Naive thymus-derived CD4-positive, alpha-beta T cell (primary cell): ENCODE measurements around the gene FTCDNL1. TPM values are rescaled to one million over a fixed set of nuclear protein-coding genes. Genes with fewer than 3 reads are reported as not detected.
A peak's percentile ranks its signal among the peaks of the same experiment; 100 is the strongest.

ENCODE experiments used
- ATAC-seq: fragments of 150-1000 bp; cut with Tn5 transposase; 2 replicates; pipeline ENCODE4 v1.10.0; 2021; ENCODE audit warnings: mild to moderate bottlenecking, moderate library complexity
- CTCF ChIA-PET: fragments of 350-600 bp; sonication (Branson Sonifier 250); formaldehyde crosslinking; loops from one replicate; lab custom pipeline; 2021; ENCODE audit warnings: antibody characterized with exemption; lab: Charles Lee
- POLR2A ChIA-PET: fragments of 350-600 bp; sonication (Branson Sonifier 250); formaldehyde crosslinking; loops from one replicate; lab custom pipeline; 2021; ENCODE audit warnings: antibody characterized with exemption, inconsistent platforms; lab: Charles Lee
- DNase-seq, 9 donors: peaks; one replicate each; pipeline versions ENCODE4 v3.0.0 to v3.0.0-alpha.2; 2020 to 2022; ENCODE audit warnings: mixed read lengths in 1 of 9
- H3K27ac ChIP-seq: one replicate; pipeline ENCODE4 v1.7.0; 2013; ENCODE audit warnings: mild to moderate bottlenecking, low read depth, low read length, moderate library complexity
- H3K27me3 ChIP-seq, 2 donors: one replicate each; pipeline ENCODE4 v1.7.0; 2013; ENCODE audit warnings: low read length in 2 of 2, mild to moderate bottlenecking in 2 of 2, moderate library complexity in 2 of 2; ENCODE audit not compliant: control insufficient read depth in 2 of 2, insufficient read depth in 2 of 2
- H3K36me3 ChIP-seq, 3 experiments: 1 replicate in 2 of 3; 2 replicates in 1 of 3; pipeline ENCODE4 v1.7.0; 2013; ENCODE audit warnings: low read length in 3 of 3, mild to moderate bottlenecking in 3 of 3, moderate library complexity in 1 of 3; ENCODE audit not compliant: insufficient read depth in 3 of 3, control insufficient read depth in 2 of 3
- H3K4me1 ChIP-seq, 2 donors: one replicate each; pipeline ENCODE4 v1.7.0; 2013; ENCODE audit warnings: low read length in 2 of 2, mild to moderate bottlenecking in 2 of 2, moderate library complexity in 1 of 2; ENCODE audit not compliant: control insufficient read depth in 2 of 2, insufficient read depth in 2 of 2
- H3K4me3 ChIP-seq: 2 replicates; pipeline ENCODE4 v1.7.0; 2013; ENCODE audit warnings: mild to moderate bottlenecking, low read length
- H3K9me3 ChIP-seq, 3 experiments: 1 replicate in 2 of 3; 2 replicates in 1 of 3; pipeline ENCODE4 v1.7.0; 2013; ENCODE audit warnings: low read length in 3 of 3; ENCODE audit not compliant: control insufficient read depth in 2 of 3
- H3K27ac Mint-ChIP-seq, 9 donors: one replicate each; pipeline ENCODE4 v1.8.0; 2020 to 2022; ENCODE audit warnings: mixed read lengths in 9 of 9, mild to moderate bottlenecking in 8 of 9, moderate library complexity in 5 of 9, inconsistent platforms in 2 of 9
- H3K27me3 Mint-ChIP-seq, 5 donors: one replicate each; pipeline ENCODE4 v1.8.0; 2021 to 2022; ENCODE audit warnings: mixed read lengths in 5 of 5, mild to moderate bottlenecking in 1 of 5
- H3K36me3 Mint-ChIP-seq, 5 donors: one replicate each; pipeline ENCODE4 v1.8.0; 2020 to 2022; ENCODE audit warnings: mixed read lengths in 5 of 5, mild to moderate bottlenecking in 3 of 5, inconsistent platforms in 1 of 5
- H3K4me1 Mint-ChIP-seq, 7 donors: one replicate each; pipeline ENCODE4 v1.8.0; 2020 to 2022; ENCODE audit warnings: mixed read lengths in 7 of 7, mild to moderate bottlenecking in 3 of 7, inconsistent platforms in 1 of 7
- H3K4me3 Mint-ChIP-seq, 10 donors: one replicate each; pipeline ENCODE4 v1.8.0; 2020 to 2022; ENCODE audit warnings: mild to moderate bottlenecking in 10 of 10, mixed read lengths in 10 of 10, moderate library complexity in 6 of 10, inconsistent platforms in 2 of 10
- H3K9me3 Mint-ChIP-seq, 11 donors: one replicate each; pipeline ENCODE4 v1.8.0; 2020 to 2022; ENCODE audit warnings: mixed read lengths in 11 of 11, mild to moderate bottlenecking in 4 of 11, inconsistent platforms in 1 of 11, moderate library complexity in 1 of 11
- intact Hi-C, 2 donors: fragments of 100-400 bp; cut with micrococcal nuclease; formaldehyde crosslinking; loops; one replicate each; pipeline ENCODE4 v1.15.1; 2023
- polyA plus RNA-seq, 2 donors: library from polyadenylated mRNA; unstranded; fragments of 300-500 nt; fragmentation: Illumina TruSeq; gene quantifications; one replicate each; pipeline ENCODE4 v1.2.3, GENCODE V29; 2021
- total RNA-seq, 6 experiments: library from RNA in 5 of 6; stranded (reverse) in 5 of 6; gene quantifications; 1 replicate in 5 of 6; 2 replicates in 1 of 6; pipeline ENCODE4 v1.2.3 and lab custom pipeline; 2021 to 2026

Gene FTCDNL1
- total and polyA plus RNA-seq, 7 experiments from 2014 or later = 0.60 to 3.7 (median 1.9) TPM

DNA sequence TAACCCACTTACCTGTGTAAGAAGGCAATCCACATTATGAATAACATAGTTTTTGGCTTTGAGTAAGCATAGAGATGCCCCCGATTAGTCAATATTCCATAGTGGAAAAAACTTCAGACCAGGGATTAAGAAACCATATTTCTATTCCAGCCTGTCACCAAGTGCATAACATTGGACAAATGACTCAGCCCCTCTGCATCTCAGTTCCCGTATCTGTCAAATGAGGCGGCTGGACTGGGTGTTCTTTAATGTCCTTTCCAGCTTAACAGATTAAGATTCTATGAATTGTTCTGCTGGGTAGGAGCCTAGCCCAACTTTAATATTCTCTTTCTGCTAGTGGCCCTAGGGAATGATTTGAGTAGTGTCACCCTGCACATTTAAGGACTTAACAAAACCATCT is 11.8 kb upstream of the FTCDNL1 start:
- DNase-seq (no peak), ATAC-seq (no peak)
- no peaks in the 10 kb centered on the region for H3K9me3 Mint-ChIP-seq
- H3K27ac Mint-ChIP-seq = no peak overlapping the region
- no peaks in the 10 kb centered on the region for H3K36me3 ChIP-seq
- CTCF ChIA-PET = interaction anchor here (1.1 kb wide), 1 partner anchor 10 kb away, joined by 3 read pairs; no protein-coding TSS in a partner anchor
- no peak overlapping the region for H3K27ac ChIP-seq
- H3K27me3 Mint-ChIP-seq = peaks cover 6 to 54% (median 11%) of the 10 kb centered on the region in 5 donors
- H3K36me3 Mint-ChIP-seq = no peaks in the 10 kb centered on the region
- H3K4me3 ChIP-seq = no peak overlapping the region
- intact Hi-C loops = loop anchor here in 1 of 2 donors (10.0 kb wide), 1 partner anchor 118 kb away; no protein-coding TSS in a partner anchor
- no peaks in the 10 kb centered on the region for H3K27me3 ChIP-seq
- no peak overlapping the region for H3K4me3 Mint-ChIP-seq
- POLR2A ChIA-PET = no interaction called here
- no peaks in the 10 kb centered on the region for H3K4me1 ChIP-seq
- H3K4me1 Mint-ChIP-seq = no peaks in the 10 kb centered on the region
- no peaks in the 10 kb centered on the region for H3K9me3 ChIP-seq

DNA sequence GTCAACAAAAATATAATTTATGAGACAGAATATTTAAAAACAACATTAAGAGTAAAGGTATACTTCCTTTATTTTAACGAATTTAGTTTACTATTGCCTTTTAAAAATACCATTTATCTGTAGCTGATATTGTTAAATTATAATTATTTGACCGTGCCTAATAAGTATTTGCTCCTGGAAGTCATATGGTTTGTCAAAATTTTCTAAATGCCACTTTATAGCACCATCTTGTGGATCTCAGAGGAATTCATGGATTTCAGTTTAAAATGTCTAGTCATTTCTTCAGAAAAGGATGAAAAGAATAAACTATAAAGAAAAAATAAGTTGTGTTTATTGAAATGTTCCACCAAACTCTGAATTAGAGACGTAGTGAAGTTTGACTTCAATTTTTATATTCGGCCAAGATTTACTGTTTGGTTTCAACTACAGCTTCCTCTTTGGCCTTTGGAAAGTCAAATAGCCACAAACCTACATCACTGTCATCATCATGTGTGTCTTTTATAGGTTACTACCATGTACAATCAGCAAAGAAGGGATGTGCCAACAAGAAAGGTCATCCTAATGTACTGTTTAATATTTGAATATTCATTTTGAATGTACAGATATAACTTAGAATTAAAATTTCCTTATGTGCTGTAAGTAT is 10.3 kb upstream of the FTCDNL1 start:
- POLR2A ChIA-PET = no interaction called here
- H3K4me1 Mint-ChIP-seq = no peaks in the 10 kb centered on the region
- H3K27ac ChIP-seq = no peak overlapping the region
- ATAC-seq (peak; percentile 42), DNase-seq (peak in 1 of 9 donors; percentile 3)
- H3K4me3 Mint-ChIP-seq = no peak overlapping the region
- peaks cover 6 to 57% (median 17%) of the 10 kb centered on the region in 5 donors for H3K27me3 Mint-ChIP-seq
- H3K36me3 ChIP-seq = no peaks in the 10 kb centered on the region
- intact Hi-C loops = loop anchor here (1.0 to 10.0 kb wide), 5 partner anchors 10 to 1547 kb away; partner anchors contain the start of gene FTCDNL1 (in 1 of the 2)
- H3K9me3 ChIP-seq = no peaks in the 10 kb centered on the region
- H3K9me3 Mint-ChIP-seq = no peaks in the 10 kb centered on the region
- no peaks in the 10 kb centered on the region for H3K4me1 ChIP-seq
- H3K36me3 Mint-ChIP-seq = no peaks in the 10 kb centered on the region
- H3K27ac Mint-ChIP-seq = no peak overlapping the region
- H3K27me3 ChIP-seq = no peaks in the 10 kb centered on the region
- H3K4me3 ChIP-seq = no peak overlapping the region
- CTCF ChIA-PET = interaction anchor here (0.6 to 0.7 kb wide), 2 partner anchors 20 to 674 kb away, joined by 3 read pairs; no protein-coding TSS in a partner anchor

DNA sequence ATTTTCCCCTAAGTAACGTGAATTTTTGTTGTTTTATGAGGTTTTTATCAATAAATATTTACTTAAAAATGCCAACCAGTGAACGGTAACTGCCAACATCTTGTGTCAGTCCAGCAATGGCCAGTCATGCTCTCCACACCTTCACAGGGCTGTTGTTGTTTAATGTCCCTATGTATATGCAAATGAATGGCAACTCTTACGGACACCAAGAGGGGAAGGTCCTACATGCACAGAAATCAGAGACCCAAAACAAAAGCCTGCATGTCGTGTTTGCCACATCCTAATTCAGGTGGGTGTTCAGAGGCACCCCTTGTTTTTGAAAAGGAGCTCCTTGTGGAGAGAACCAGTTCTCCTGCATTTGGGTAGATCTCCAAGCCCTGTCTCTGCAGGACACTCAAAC is 4.8 kb upstream of the FTCDNL1 start:
- Histone ChIP-seq H3K9me3 (no peaks in the 10 kb centered on the region), H3K27me3 (no peaks in the 10 kb centered on the region), H3K36me3 (no peaks in the 10 kb centered on the region), H3K4me3 (no peak overlapping the region), H3K4me1 (no peaks in the 10 kb centered on the region), H3K27ac (no peak overlapping the region)
- Mint-ChIP-seq H3K36me3 (peaks cover 0 to 1% (median 0%) of the 10 kb centered on the region in 5 donors), H3K4me3 (no peak overlapping the region), H3K27ac (no peak overlapping the region), H3K9me3 (no peaks in the 10 kb centered on the region), H3K4me1 (peaks cover 0 to 6% (median 6%) of the 10 kb centered on the region in 7 donors), H3K27me3 (peaks cover 0 to 30% (median 11%) of the 10 kb centered on the region in 5 donors)
- CTCF ChIA-PET = interaction anchor here (0.7 kb wide), 1 partner anchor 464 kb away, joined by 3 read pairs; no protein-coding TSS in a partner anchor
- ATAC-seq (no peak), DNase-seq (no peak)
- intact Hi-C loops = loop anchor here in 1 of 2 donors (10.0 kb wide), 1 partner anchor 669 kb away; the partner anchor contains the start of gene SGO2
- POLR2A ChIA-PET = no interaction called here

DNA sequence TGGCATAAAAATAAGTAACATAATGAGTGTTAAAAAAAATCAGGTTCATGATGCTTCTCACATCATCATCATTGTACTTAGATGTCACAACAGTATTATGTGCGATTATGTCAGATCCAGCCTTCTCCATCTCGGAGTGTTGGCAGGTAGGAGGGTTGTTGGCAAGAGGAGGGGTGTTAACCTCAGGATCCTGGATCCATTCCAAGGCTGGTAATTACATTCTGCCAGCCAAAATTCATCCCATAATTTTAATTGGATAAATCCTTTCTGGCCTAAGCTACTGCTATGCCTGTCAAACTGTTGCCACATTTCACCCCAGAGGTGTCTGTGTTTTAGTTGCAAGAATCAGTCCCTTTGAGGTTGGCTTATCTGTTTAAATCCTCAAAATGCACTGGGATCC is 891 bp upstream of the FTCDNL1 start:
- Mint-ChIP-seq H3K27me3 (peaks cover 0 to 25% (median 3%) of the 10 kb centered on the region in 5 donors), H3K27ac (no peak overlapping the region), H3K4me1 (peaks cover 0 to 10% (median 6%) of the 10 kb centered on the region in 7 donors), H3K9me3 (no peaks in the 10 kb centered on the region), H3K36me3 (peaks cover 0 to 1% (median 0%) of the 10 kb centered on the region in 5 donors), H3K4me3 (no peak overlapping the region)
- no peaks in the 10 kb centered on the region for H3K9me3 ChIP-seq
- ChIA-PET CTCF (no interaction called here), POLR2A (no interaction called here)
- H3K27ac ChIP-seq = no peak overlapping the region
- no peaks in the 10 kb centered on the region for H3K36me3 ChIP-seq
- no peak for ATAC-seq
- H3K4me3 ChIP-seq = no peak overlapping the region
- intact Hi-C loops = loop anchor here (1.0 to 10.0 kb wide), 7 partner anchors 9 to 673 kb away; partner anchors contain the start of genes C2orf69 (in 2 of the 2), MAIP1 (in 1 of the 2), SGO2 (in 1 of the 2) and TYW5 (in 1 of the 2)
- H3K4me1 ChIP-seq = no peaks in the 10 kb centered on the region
- H3K27me3 ChIP-seq = no peaks in the 10 kb centered on the region
- no peak for DNase-seq

DNA sequence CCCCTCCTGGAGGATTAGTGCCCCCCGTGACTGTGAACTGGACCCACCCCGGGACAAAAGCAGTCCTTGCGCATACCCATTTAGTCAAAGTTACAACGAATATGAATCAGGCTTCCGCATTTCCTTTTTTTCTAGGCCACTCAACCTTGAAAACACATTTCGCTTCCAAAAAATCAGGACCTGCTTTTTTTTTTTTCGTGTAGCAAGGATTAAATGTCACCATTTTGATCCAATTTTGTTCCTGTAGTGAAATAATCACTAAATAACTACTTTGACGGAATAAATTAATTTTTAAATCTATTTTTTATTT is 464 bp upstream of the FTCDNL1 start:
- Histone ChIP-seq H3K4me1 (no peaks in the 10 kb centered on the region), H3K36me3 (no peaks in the 10 kb centered on the region), H3K9me3 (no peaks in the 10 kb centered on the region), H3K4me3 (peak overlapping the region; percentile 75), H3K27ac (peak overlapping the region; percentile 24), H3K27me3 (no peaks in the 10 kb centered on the region)
- DNase-seq (no peak), ATAC-seq (no peak)
- Mint-ChIP-seq H3K36me3 (peaks cover 0 to 1% (median 0%) of the 10 kb centered on the region in 5 donors), H3K4me3 (peak overlapping the region; percentile 90 to 100 (median 94)), H3K27me3 (peaks cover 0 to 21% (median 0%) of the 10 kb centered on the region in 5 donors), H3K4me1 (peaks cover 0 to 10% (median 6%) of the 10 kb centered on the region in 7 donors), H3K9me3 (no peaks in the 10 kb centered on the region), H3K27ac (peak overlapping the region; percentile 80 to 96 (median 89))
- intact Hi-C loops = loop anchor here (1.0 to 10.0 kb wide), 7 partner anchors 10 to 673 kb away; partner anchors contain the start of genes C2orf69 (in 2 of the 2), MAIP1 (in 1 of the 2), SGO2 (in 1 of the 2) and TYW5 (in 1 of the 2)
- CTCF ChIA-PET = no interaction called here
- POLR2A ChIA-PET = no interaction called here

DNA sequence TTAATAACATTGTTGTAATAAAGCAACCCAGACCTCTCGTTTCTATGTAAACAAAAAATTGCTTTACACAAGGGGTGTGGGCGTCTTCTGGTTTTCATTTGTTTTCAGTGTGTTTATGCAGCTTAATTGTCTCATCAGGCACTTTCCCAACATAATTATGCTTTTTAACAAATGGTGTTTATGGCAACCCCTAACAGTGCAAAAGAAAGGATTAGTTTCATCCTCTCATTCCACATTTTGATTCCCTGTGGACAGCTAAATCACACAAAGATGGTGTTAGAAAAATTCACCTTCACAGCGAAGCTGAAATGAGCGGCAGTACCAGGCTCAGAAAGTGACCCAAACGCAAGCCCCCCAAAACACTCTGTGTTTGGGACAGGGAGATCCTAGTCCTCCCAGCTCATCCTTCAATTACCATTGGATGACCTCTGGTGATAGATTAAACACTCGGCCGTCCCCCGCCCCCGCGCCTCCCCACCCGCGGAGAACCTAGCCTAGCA is 724 bp downstream of the FTCDNL1 start:
- H3K27ac ChIP-seq = peak overlapping the region; percentile 44
- H3K4me3 Mint-ChIP-seq = peak overlapping the region; percentile 69 to 90 (median 79)
- H3K27ac Mint-ChIP-seq = peak overlapping the region in 1 of 9 donors; percentile 25
- intact Hi-C loops = loop anchor here (2.0 to 10.0 kb wide), 3 partner anchors 522 to 675 kb away; partner anchors contain the start of gene SGO2 (in 1 of the 2)
- DNase-seq (no peak), ATAC-seq (no peak)
- peak overlapping the region; percentile 69 for H3K4me3 ChIP-seq
- POLR2A ChIA-PET = no interaction called here
- CTCF ChIA-PET = interaction anchor here (0.5 kb wide), 1 partner anchor 128 kb away, joined by 4 read pairs; no protein-coding TSS in a partner anchor
- H3K9me3 Mint-ChIP-seq = no peaks in the 10 kb centered on the region
- H3K36me3 Mint-ChIP-seq = peaks cover 0 to 7% (median 0%) of the 10 kb centered on the region in 5 donors
- H3K36me3 ChIP-seq = no peaks in the 10 kb centered on the region
- peaks cover 0 to 10% (median 6%) of the 10 kb centered on the region in 7 donors for H3K4me1 Mint-ChIP-seq
- H3K27me3 ChIP-seq = no peaks in the 10 kb centered on the region
- peaks cover 0 to 18% (median 0%) of the 10 kb centered on the region in 5 donors for H3K27me3 Mint-ChIP-seq
- H3K4me1 ChIP-seq = no peaks in the 10 kb centered on the region
- no peaks in the 10 kb centered on the region for H3K9me3 ChIP-seq
